Activated CD4-positive, alpha-beta T cell treated with anti-CD3 and anti-CD28 coated beads for 36 hours (primary cell): ENCODE measurements around the gene ZMIZ1. TPM values are rescaled to one million over a fixed set of nuclear protein-coding genes. Genes with fewer than 3 reads are reported as not detected.

Experiments
- ATAC-seq: fragments of 200-7000 bp; cut with Tn5 transposase; one replicate; pipeline ENCODE4 v1.10.0; 2021; ENCODE audit warnings: mild to moderate bottlenecking, moderate library complexity
- CTCF ChIA-PET: fragments of 350-600 bp; sonication (Branson Sonifier 250); formaldehyde crosslinking; loops from one replicate; lab custom pipeline; 2021; ENCODE audit warnings: antibody characterized with exemption; lab: Charles Lee
- POLR2A ChIA-PET: fragments of 350-600 bp; sonication (Branson Sonifier 250); formaldehyde crosslinking; loops from one replicate; lab custom pipeline; 2021; ENCODE audit warnings: antibody characterized with exemption, inconsistent platforms; lab: Charles Lee
- DNase-seq: peaks from one replicate; pipeline ENCODE4 v3.0.0-alpha.2; 2020
- H3K27ac Mint-ChIP-seq: one replicate; pipeline ENCODE4 v1.8.0; 2021; ENCODE audit warnings: mixed read lengths
- H3K27me3 Mint-ChIP-seq: one replicate; pipeline ENCODE4 v1.8.0; 2021; ENCODE audit warnings: mixed read lengths
- H3K36me3 Mint-ChIP-seq: one replicate; pipeline ENCODE4 v1.8.0; 2021; ENCODE audit warnings: low read depth, mixed read lengths
- H3K4me1 Mint-ChIP-seq: one replicate; pipeline ENCODE4 v1.8.0; 2021; ENCODE audit warnings: mixed read lengths
- H3K4me3 Mint-ChIP-seq: one replicate; pipeline ENCODE4 v1.8.0; 2021; ENCODE audit warnings: mild to moderate bottlenecking, moderate library complexity, mixed read lengths
- H3K9me3 Mint-ChIP-seq: one replicate; pipeline ENCODE4 v1.8.0; 2021; ENCODE audit warnings: low read depth, mixed read lengths
- intact Hi-C, 2 experiments: fragments of 100-400 bp; cut with DNase I in 1 of 2; cut with micrococcal nuclease in 1 of 2; formaldehyde crosslinking; loops; one replicate each; pipeline versions ENCODE4 v1.14.2 to v1.15.1; 2022 to 2024; cut with DNase I, micrococcal nuclease
- total RNA-seq, 2 experiments: library from RNA; stranded (reverse); gene quantifications; one replicate each; pipeline ENCODE4 v1.2.3, GENCODE V29; 2021

ZMIZ1 gene
- total RNA-seq, 2 experiments from 2014 or later, result 33.9 to 34.3 TPM

DNA sequence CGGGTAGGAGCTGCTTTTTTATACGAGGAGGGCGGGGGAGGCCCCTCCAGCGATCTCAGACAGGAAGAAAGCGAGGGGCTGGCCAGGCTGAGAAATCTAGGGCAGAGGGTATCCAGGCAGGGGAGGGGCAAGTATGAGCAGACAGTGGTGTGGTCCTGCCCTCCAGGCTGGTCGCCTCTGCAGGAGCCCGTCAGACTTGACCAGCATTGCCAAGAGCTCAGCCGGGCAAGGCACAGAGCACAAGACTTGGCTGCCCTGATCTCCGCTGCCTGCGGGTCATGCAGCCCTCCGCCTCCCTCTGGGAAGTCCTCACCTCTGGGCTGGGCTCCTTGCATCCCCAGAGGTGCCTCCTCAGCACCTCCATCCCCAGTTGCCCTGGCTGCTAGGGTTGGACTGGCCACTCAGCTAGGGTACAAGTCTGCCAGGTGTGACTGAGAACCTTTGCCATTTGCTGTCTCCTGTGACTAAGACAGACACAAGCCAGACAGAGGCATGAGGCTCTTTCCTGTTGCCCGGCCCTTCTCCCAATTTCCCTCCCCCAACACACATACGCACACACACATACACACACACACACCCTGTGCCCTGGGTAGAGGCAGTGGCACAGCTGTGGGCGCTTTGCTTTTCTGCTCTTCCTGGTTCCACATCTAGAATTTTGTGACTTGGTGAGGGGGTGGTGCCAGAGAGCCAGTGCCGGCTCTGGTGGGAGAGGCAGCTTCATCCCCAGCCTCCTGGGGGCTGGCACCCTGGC lies 219.4 kb downstream of the ZMIZ1 start:
- CTCF ChIA-PET, result interaction anchor here (0.7 to 1.5 kb wide), 4 partner anchors 36 to 180 kb away, joined by 3 to 4 read pairs (median 3); no protein-coding TSS in a partner anchor
- Mint-ChIP-seq H3K36me3 (peaks cover 30% of the 10 kb centered on the region), H3K9me3 (no peaks in the 10 kb centered on the region), H3K27ac (no peak overlapping the region), H3K4me1 (peaks cover 41% of the 10 kb centered on the region), H3K27me3 (no peaks in the 10 kb centered on the region), H3K4me3 (no peak overlapping the region)
- DNase-seq (no peak), ATAC-seq (no peak)
- POLR2A ChIA-PET, result no interaction called here
- intact Hi-C loops, result loop anchor here (2.0 to 5.0 kb wide), 3 partner anchors 29 to 61 kb away; no protein-coding TSS in a partner anchor

DNA sequence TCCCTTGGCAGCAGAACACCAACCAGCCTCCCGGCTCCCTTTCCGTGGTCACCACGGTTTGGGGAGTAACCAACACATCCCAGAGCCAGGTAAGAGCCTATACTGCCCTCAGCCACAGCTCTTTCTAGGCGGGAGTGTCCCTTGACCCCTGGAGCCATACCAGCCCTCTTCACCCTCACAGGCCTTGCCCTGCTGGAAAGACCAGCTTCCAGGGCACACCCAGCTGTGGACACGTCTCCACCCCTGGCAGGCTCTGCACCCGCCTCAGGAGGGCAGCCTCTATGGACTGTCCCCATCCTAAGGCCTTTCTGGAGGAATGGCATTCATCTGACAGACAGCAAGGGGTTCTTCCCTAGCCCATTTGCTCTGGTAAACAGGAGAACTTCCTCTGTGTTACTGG lies 221.0 kb downstream of the ZMIZ1 start:
- intact Hi-C loops, result loop anchor here in 1 of 2 experiments (5.0 kb wide), 1 partner anchor 32 kb away; no protein-coding TSS in a partner anchor
- H3K4me1 Mint-ChIP-seq, result peaks cover 37% of the 10 kb centered on the region
- H3K9me3 Mint-ChIP-seq, result no peaks in the 10 kb centered on the region
- ChIA-PET CTCF (interaction anchor here (0.5 kb wide), 1 partner anchor 895 kb away, joined by 3 read pairs; no protein-coding TSS in a partner anchor), POLR2A (no interaction called here)
- no peak for DNase-seq
- ATAC-seq, result no peak
- no peak overlapping the region for H3K27ac Mint-ChIP-seq
- peaks cover 35% of the 10 kb centered on the region for H3K36me3 Mint-ChIP-seq
- no peaks in the 10 kb centered on the region for H3K27me3 Mint-ChIP-seq
- no peak overlapping the region for H3K4me3 Mint-ChIP-seq

DNA sequence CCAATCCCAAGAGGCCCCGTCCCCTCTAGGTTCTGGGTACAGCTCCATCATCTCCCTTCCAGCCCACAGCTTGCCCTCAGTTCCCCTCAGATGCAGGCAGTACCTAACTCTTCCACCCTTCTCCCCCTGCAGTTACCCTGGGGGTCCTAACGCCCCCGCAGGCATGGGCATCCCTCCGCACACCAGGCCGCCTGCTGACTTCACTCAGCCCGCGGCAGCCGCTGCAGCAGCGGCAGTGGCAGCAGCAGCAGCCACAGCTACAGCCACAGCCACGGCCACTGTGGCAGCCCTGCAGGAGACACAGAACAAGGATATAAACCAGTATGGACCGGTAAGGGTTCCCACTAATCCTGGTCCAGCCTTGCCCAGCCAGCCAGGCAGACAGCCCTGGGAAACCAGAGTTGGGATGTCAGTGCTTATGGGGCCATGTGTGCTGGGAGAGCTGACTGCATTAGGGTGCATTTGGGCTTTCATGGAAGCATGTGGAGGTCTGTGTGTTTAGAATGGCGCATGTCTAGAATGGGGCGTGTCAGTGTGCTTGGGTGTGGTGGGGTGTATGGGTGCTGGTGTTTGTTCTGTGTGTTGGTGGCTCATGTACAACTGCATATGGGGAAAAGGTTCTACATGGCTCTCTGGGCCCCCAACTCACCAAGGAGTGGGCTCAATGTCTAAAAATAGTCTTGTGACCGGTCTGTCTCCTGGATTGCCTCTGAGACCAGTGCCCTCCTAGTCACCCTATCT lies 223.4 kb downstream of the ZMIZ1 start:
- DNase-seq (no peak), ATAC-seq (no peak)
- intact Hi-C loops, result loop anchor here in 1 of 2 experiments (2.0 kb wide), 1 partner anchor 57 kb away; no protein-coding TSS in a partner anchor
- peaks cover 21% of the 10 kb centered on the region for H3K4me1 Mint-ChIP-seq
- H3K36me3 Mint-ChIP-seq, result peaks cover 38% of the 10 kb centered on the region
- no peaks in the 10 kb centered on the region for H3K9me3 Mint-ChIP-seq
- no peaks in the 10 kb centered on the region for H3K27me3 Mint-ChIP-seq
- ChIA-PET CTCF (interaction anchor here (0.6 to 1.0 kb wide), 2 partner anchors 12 to 17 kb away, joined by 3 read pairs; no protein-coding TSS in a partner anchor), POLR2A (no interaction called here)
- no peak overlapping the region for H3K4me3 Mint-ChIP-seq
- H3K27ac Mint-ChIP-seq, result no peak overlapping the region

DNA sequence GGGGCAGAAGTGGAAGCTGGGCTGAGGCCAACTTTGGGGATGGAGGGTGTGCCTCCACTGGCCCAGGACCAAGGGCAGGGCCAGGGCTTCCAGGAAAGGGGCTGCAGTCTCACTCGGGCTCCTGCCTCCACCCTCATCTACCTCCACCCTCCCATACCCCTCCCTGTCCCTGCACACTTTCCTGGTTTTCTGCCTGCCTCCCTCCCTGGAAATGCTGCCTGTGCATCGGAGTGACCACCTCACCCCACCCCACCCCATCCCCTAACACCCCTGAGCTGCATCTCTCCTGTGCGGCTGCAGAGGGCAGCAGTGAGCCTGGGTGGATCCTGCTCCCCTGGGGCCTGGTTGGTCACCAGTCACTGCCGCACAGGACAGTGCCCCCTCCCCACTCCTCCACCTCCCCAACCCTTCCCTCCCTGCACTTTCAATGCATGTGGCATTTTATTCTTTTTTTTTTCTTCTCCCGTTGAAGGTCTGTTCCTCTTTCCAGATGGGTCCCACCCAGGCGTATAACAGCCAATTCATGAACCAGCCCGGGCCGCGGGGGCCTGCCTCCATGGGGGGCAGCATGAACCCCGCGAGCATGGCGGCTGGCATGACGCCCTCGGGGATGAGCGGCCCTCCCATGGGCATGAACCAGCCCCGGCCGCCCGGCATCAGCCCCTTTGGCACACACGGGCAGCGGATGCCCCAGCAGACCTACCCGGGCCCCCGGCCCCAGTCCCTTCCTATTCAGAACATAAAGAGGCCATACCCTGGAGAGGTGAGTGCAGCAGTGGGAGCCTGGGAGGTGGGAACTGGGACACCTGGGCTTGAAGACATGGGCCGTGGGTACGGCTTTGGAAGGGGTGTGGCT lies 224.4 kb downstream of the ZMIZ1 start:
- Mint-ChIP-seq H3K4me3 (no peak overlapping the region), H3K27ac (no peak overlapping the region), H3K9me3 (no peaks in the 10 kb centered on the region), H3K4me1 (peaks cover 15% of the 10 kb centered on the region), H3K27me3 (no peaks in the 10 kb centered on the region), H3K36me3 (peaks cover 39% of the 10 kb centered on the region)
- peak; percentile 78 for ATAC-seq
- CTCF ChIA-PET, result interaction anchor here (0.6 to 0.7 kb wide), 3 partner anchors 11 to 954 kb away, joined by 3 read pairs; no protein-coding TSS in a partner anchor
- intact Hi-C loops, result loop anchor here in 1 of 2 experiments (1.0 to 2.0 kb wide), 2 partner anchors 56 to 174 kb away; no protein-coding TSS in a partner anchor
- DNase-seq, result peak; percentile 64
- POLR2A ChIA-PET, result no interaction called here

DNA sequence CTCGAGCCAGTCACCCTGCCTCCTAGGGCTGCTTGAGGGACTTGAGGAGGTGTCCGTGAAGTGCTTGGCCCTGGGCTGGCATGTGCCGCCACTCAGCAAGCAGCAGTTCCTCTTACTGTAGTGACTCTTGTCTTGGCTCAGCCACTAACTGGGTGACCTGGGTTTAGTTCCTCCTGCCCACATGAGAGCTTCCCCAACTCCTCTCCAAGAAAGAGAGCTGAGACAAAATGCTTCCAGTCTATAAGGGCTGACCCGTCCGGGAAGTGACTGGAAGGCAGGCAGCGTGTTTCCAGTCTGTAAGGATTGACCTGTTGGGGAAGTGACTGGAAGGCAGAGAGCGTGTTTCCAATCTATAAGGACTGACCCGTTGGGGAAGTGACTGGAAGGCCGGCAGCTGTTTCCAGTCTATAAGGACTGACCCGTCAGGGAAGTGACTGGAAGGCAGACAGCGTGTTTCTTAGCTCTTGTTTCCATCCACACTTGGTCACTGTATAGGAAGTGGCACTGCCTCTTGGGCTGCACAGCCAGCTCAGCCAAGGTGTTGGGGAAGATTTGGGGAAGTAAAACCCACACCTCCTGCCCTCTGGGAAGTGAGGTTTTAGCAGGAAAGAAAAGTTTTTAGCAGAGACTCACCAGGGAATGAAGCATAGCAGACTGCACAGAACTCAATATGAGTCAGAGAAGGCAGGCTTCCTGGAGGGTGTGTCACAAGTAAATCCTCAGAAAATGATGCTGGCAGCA lies 225.2 kb downstream of the ZMIZ1 start:
- Mint-ChIP-seq H3K4me3 (no peak overlapping the region), H3K27me3 (no peaks in the 10 kb centered on the region), H3K9me3 (no peaks in the 10 kb centered on the region), H3K36me3 (peaks cover 37% of the 10 kb centered on the region), H3K27ac (peak overlapping the region; percentile 19), H3K4me1 (peaks cover 21% of the 10 kb centered on the region)
- POLR2A ChIA-PET, result no interaction called here
- CTCF ChIA-PET, result interaction anchor here (0.7 to 1.4 kb wide), 4 partner anchors 11 to 107 kb away, joined by 3 to 5 read pairs (median 3); no protein-coding TSS in a partner anchor
- ATAC-seq (no peak), DNase-seq (no peak)
- intact Hi-C loops, result loop anchor here in 1 of 2 experiments (1.0 to 2.0 kb wide), 2 partner anchors 55 to 173 kb away; no protein-coding TSS in a partner anchor

DNA sequence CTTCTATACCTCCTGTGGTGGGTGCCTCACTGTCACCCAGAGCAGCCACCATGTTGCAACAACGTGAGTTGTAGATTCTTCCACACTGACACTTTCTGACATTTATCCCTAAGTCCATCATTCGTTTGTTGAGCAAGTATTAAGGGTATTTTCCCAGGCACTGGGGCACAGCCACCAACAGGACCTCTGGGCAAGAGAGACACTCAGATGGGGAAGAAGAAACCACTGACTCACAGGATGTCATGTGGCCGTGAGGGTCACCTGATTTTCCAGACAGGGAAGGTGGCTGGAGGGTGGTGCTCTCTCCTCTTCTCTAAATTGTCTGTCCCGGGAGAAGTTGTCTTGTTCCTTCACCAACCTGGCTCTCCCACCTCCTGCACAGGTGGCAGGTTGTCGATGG lies 226.8 kb downstream of the ZMIZ1 start:
- ATAC-seq (no peak), DNase-seq (peak; percentile 48)
- Mint-ChIP-seq H3K27me3 (no peaks in the 10 kb centered on the region), H3K4me3 (no peak overlapping the region), H3K27ac (peak overlapping the region; percentile 47), H3K4me1 (peaks cover 20% of the 10 kb centered on the region), H3K9me3 (no peaks in the 10 kb centered on the region), H3K36me3 (peaks cover 43% of the 10 kb centered on the region)
- POLR2A ChIA-PET, result no interaction called here
- intact Hi-C loops, result no loop called here
- CTCF ChIA-PET, result no interaction called here

DNA sequence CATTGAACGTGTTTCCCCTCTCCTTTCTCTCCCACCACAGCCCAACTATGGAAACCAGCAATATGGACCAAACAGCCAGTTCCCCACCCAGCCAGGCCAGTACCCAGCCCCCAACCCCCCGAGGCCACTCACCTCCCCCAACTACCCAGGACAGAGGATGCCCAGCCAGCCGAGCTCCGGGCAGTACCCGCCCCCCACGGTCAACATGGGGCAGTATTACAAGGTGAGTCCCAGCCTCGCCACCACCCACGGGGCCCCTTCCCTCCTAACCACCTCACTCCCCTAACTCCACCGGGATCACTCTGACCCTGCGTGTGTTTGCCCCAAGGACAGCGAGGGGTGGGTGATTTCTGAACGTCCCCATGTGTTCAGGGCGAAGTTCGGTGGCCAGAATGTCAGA lies 227.7 kb downstream of the ZMIZ1 start:
- Mint-ChIP-seq H3K9me3 (no peaks in the 10 kb centered on the region), H3K4me1 (peaks cover 20% of the 10 kb centered on the region), H3K36me3 (peaks cover 47% of the 10 kb centered on the region), H3K27me3 (no peaks in the 10 kb centered on the region), H3K27ac (no peak overlapping the region), H3K4me3 (no peak overlapping the region)
- ChIA-PET CTCF (no interaction called here), POLR2A (no interaction called here)
- intact Hi-C loops, result no loop called here
- no peak for ATAC-seq
- DNase-seq, result no peak

DNA sequence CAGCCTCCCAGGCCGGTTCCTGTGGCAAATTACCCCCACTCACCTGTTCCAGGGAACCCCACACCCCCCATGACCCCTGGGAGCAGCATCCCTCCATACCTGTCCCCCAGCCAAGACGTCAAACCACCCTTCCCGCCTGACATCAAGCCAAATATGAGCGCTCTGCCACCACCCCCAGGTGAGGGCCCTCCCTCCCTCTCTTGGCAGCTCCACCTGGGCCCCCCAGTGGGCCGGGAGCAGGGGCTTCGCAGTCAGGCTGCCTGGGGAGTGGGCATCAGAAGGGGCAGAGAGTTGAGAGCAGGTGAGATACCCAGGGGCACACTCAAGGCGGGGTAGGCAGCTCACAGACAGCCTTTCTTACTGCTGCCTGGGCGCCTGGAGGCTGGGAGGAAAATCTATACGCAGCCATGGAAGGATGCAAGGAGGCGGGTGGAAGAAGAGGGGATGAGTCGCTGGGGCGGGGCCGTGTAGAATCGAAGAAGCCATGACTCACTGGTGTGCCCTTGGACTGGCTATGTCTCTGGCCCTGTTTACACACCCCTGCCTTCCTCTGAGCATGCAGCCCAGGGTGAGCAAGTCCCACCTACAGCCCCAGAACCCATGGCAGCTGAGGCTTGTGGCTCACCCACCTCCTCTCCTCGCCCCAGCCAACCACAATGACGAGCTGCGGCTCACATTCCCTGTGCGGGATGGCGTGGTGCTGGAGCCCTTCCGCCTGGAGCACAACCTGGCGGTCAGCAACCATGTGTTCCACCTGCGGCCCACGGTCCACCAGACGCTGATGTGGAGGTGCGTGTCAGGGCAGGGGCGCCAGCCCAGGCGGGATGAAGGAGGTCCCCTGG lies 229.9 kb downstream of the ZMIZ1 start:
- DNase-seq (peak; percentile 82), ATAC-seq (peak; percentile 97)
- Mint-ChIP-seq H3K27ac (no peak overlapping the region), H3K27me3 (no peaks in the 10 kb centered on the region), H3K4me3 (no peak overlapping the region), H3K36me3 (peaks cover 56% of the 10 kb centered on the region), H3K9me3 (no peaks in the 10 kb centered on the region), H3K4me1 (peaks cover 20% of the 10 kb centered on the region)
- ChIA-PET POLR2A (no interaction called here), CTCF (interaction anchor here (0.6 to 0.7 kb wide), 2 partner anchors 20 to 108 kb away, joined by 3 read pairs; no protein-coding TSS in a partner anchor)
- intact Hi-C loops, result no loop called here

DNA sequence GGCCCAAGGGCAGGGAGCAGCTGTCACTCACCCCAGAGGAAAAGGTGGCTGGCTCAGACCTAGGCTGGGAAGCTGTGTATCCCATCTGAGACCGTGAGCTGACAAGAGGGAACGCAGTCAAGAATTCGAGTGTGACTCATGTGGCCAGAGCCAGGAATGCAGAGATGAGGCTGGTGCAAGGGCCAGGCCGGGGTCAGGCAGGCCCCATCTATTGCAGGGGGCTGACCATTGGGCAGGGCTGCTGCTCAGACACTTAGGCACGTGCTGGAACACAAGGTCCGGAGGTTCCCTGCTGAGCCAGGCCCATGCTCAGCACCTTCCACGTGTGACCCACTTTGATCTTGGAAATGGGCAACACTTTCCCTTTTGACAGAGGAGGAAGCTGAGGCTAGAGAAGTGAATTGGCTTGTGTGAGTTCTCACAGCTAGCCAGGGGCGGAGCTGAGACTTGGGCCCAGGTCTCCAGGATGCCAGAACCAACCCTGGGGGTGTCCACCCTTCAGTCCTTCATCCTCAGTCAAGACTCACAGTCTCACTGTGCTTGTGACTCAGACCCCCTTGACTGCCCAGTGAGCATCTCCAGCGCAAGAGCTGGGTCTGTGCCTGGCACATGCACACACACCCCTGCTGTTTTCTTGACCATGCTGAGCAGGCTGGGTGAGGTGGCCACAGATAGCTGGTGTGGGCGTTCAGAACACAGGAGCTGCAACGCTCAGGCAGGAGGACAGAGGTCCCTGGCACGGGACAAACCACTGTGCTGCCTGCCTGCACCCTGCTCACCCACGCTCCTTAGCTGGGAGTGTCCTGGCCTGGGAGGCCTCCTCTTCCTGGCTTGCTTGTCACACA lies 230.9 kb downstream of the ZMIZ1 start:
- ATAC-seq, result no peak
- ChIA-PET POLR2A (no interaction called here), CTCF (interaction anchor here (0.6 to 0.7 kb wide), 2 partner anchors 21 to 109 kb away, joined by 3 read pairs; no protein-coding TSS in a partner anchor)
- no peaks in the 10 kb centered on the region for H3K9me3 Mint-ChIP-seq
- DNase-seq, result no peak
- peaks cover 17% of the 10 kb centered on the region for H3K4me1 Mint-ChIP-seq
- H3K36me3 Mint-ChIP-seq, result peaks cover 52% of the 10 kb centered on the region
- no peaks in the 10 kb centered on the region for H3K27me3 Mint-ChIP-seq
- intact Hi-C loops, result no loop called here
- H3K27ac Mint-ChIP-seq, result no peak overlapping the region
- H3K4me3 Mint-ChIP-seq, result no peak overlapping the region
